AG10803 (cell line): ENCODE data around the gene ABCG1.

ENCODE experiments used
- DNase-seq: peaks from one replicate; pipeline ENCODE4 v3.0.0; 2010; ENCODE audit warnings: low read depth
- H3K4me3 ChIP-seq: 2 replicates; pipeline ENCODE4 v1.5.1; 2011; ENCODE audit warnings: mild to moderate bottlenecking, low read length, control low read depth
- TF ChIP-seq, protein P1 (sequence below): conservative IDR thresholded peaks from 2 replicates; pipeline ENCODE4 v1.5.1; 2011; ENCODE audit warnings: mild to moderate bottlenecking, low read length, control low read depth, inconsistent platforms

The ABCG1 gene

DNA sequence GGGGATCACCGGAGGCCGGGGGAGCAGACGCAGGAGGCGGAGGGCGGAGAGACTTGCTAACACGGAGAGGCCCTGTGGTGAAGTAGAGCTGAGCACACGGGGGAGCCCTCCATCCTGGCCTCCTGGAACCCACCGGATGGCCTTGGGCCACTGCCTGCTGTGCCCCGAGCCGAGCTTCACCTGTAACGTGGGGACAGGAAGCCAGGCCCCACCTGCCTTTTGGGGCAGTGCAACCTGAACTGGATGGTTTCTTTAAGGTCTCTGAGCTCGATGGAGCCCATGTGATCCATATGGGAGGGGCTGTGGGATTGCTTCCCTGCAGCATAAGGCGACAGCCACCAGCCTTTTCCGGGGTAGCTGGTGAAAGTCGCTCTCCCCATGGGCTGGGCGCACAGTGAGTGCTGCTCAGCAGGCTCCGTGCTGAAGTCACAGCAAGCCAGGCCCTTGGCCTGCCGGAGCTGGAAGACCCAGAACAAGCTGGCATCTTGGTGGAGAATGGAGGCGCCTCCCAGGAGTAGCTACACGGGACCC is 60.5 kb downstream of the ABCG1 start:
- DNase-seq: no peak
- no peak overlapping the region for H3K4me3 ChIP-seq
- TF ChIP-seq, protein P1, sequence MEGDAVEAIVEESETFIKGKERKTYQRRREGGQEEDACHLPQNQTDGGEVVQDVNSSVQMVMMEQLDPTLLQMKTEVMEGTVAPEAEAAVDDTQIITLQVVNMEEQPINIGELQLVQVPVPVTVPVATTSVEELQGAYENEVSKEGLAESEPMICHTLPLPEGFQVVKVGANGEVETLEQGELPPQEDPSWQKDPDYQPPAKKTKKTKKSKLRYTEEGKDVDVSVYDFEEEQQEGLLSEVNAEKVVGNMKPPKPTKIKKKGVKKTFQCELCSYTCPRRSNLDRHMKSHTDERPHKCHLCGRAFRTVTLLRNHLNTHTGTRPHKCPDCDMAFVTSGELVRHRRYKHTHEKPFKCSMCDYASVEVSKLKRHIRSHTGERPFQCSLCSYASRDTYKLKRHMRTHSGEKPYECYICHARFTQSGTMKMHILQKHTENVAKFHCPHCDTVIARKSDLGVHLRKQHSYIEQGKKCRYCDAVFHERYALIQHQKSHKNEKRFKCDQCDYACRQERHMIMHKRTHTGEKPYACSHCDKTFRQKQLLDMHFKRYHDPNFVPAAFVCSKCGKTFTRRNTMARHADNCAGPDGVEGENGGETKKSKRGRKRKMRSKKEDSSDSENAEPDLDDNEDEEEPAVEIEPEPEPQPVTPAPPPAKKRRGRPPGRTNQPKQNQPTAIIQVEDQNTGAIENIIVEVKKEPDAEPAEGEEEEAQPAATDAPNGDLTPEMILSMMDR: no peak

DNA sequence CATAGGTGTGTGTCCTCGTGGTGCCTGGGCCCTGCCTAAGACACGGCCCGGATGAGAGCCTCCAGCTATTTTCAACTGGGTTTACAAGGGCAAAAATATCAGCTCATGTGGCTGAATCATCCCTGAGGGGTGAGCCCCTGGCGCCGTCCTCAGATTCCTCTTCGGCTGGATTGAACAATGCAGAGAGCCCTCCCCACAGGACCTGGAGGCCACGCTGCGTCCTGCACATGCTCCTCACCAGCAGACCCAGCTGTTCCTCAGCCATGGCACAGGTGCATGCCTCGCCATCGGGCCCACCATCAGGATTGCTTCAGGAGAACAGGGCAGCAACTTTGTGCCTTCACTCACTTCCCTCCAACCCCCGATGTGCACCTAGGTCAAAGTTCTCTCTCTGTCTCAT is 60.9 kb downstream of the ABCG1 start:
- H3K4me3 ChIP-seq: no peak overlapping the region
- no peak for DNase-seq
- TF ChIP-seq, protein P1: no peak

DNA sequence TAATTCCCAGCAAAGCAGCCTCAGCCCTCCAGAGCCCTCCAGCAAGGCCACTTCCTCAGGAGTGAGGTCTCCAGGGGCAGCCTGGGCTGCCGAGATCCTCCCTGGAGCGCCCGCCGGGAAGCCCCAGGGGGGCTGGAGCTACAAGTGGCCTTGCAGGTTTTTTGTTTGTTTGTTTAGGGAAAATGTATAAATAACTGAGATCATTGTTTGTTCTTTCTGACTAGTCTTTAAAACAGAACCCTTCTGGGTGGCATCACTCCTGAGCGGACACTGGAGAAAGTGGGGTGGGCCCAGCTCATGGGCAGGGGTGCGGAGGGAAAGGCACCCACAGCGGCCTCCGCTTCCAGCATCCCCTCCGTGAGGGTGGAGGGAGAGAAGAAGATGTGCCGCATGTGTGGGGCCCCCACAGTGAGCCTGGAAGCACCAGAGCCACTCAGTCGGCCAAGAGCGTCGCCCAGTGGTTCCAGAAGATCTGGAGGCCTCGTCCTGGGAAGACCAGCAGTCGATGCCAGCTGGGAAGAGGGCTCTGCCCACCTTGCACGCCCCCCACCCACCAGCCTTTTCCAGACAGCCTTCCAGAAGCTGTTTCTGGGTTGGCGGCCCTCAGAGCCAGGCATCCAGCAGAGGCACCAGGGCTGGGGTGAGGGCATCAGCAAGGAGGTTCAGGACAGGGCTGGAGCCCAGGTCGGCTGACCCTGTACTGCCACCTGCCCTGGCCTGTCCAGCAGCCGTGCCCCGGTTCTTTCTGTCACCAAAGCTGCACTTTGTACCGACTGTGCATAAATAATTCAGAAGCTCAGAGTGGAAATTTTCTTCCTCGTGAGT is 61.6 kb downstream of the ABCG1 start:
- no peak for DNase-seq
- TF ChIP-seq, protein P1: no peak
- H3K4me3 ChIP-seq: no peak overlapping the region

DNA sequence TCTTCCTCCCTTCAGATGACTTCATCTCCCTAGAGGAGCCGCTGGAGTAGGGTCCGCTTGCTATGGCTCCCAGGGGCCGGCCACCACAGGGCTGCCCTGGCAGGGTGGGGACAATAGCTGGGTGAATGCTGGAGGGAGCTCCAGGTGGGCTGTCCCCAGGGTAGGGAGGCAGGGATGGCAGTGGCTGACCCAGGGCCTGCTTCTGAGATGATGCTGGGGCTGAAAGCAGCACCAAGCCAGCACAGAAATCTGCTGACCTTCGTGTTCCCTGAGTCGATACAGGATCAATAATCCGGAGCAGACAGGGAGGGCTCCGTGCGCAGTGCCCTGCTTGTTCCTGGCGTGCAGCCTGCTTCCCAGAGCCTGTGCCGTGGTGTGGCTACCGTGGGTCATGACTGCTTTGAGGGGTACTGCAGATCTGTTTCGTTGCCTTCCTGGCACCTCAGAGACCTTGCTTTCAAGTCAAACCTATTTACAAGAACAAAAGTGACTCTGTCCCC is 62.3 kb downstream of the ABCG1 start:
- H3K4me3 ChIP-seq: no peak overlapping the region
- TF ChIP-seq, protein P1: no peak
- no peak for DNase-seq

- no peak overlapping the region for H3K4me3 ChIP-seq
- TF ChIP-seq, protein P1: no peak
- DNase-seq: no peak
Measured at GRCh38 chr21:42282021-42282420, 63.1 kb downstream of the ABCG1 start.

GRCh38 chr21:42282715-42283114 is 63.8 kb downstream of the ABCG1 start:
- no peak overlapping the region for H3K4me3 ChIP-seq
- no peak for DNase-seq
- TF ChIP-seq, protein P1: no peak

- H3K4me3 ChIP-seq: no peak overlapping the region
- DNase-seq: no peak
- TF ChIP-seq, protein P1: no peak
Measured at GRCh38 chr21:42285569-42286245, 66.8 kb downstream of the ABCG1 start.
